B cell (primary cell): ENCODE results near the gene CCDC190. TPM values are rescaled to one million over a fixed set of nuclear protein-coding genes. Genes with fewer than 3 reads are reported as not detected.
"Not testable (repeated sequence)": the region's sequence is repeated elsewhere in the genome, so short reads cannot be mapped to it uniquely, and the experiment has no call there.

Source experiments
- ATAC-seq: fragments of 200-7000 bp; cut with Tn5 transposase; one replicate; pipeline ENCODE4 v1.10.0; 2021; ENCODE audit warnings: low read depth, mild to moderate bottlenecking, moderate number of reproducible peaks, moderate library complexity
- CTCF ChIA-PET: fragments of 350-600 bp; sonication (Branson Sonifier 250); formaldehyde crosslinking; loops from one replicate; lab custom pipeline; 2021; ENCODE audit warnings: antibody characterized with exemption, inconsistent platforms; lab: Charles Lee
- POLR2A ChIA-PET: fragments of 350-600 bp; sonication (Branson Sonifier 250); formaldehyde crosslinking; loops from one replicate; lab custom pipeline; 2021; ENCODE audit warnings: antibody characterized with exemption; lab: Charles Lee
- DNase-seq: peaks from one replicate; pipeline ENCODE4 v3.0.0; 2013
- H2AFZ ChIP-seq: 2 replicates; pipeline ENCODE4 v1.6.1; 2012; ENCODE audit warnings: mild to moderate bottlenecking, low read depth, low read length; ENCODE audit not compliant: insufficient read depth, poor library complexity, severe bottlenecking
- H3K27ac ChIP-seq, 2 donors: 1 replicate in 1 of 2; 2 replicates in 1 of 2; pipeline ENCODE4 v1.5.1; 2012 to 2013; ENCODE audit warnings: low read length in 2 of 2, mild to moderate bottlenecking in 2 of 2, moderate library complexity in 1 of 2
- H3K27me3 ChIP-seq, 4 experiments: fragments of 200-600 bp in 1 of 4; sonication (generic) in 1 of 4; replicated peaks in 1 of 4; 1 replicate in 2 of 4; 2 replicates in 2 of 4; pipeline versions ENCODE4 v1.6.1 to v1.7.0; 2013 to 2016; ENCODE audit warnings: low read length in 3 of 4, mild to moderate bottlenecking in 2 of 4, mixed read lengths in 1 of 4, moderate library complexity in 1 of 4; ENCODE audit not compliant: insufficient read depth in 4 of 4, control insufficient read depth in 3 of 4; ENCODE audit errors: control extremely low read depth in 1 of 4
- H3K36me3 ChIP-seq, 2 experiments: replicated peaks in 1 of 2; 1 replicate in 1 of 2; 2 replicates in 1 of 2; pipeline versions ENCODE4 v1.6.1 to v1.7.1; 2013; ENCODE audit warnings: low read length in 1 of 2; ENCODE audit not compliant: insufficient read depth in 2 of 2, control insufficient read depth in 1 of 2; ENCODE audit errors: control extremely low read depth in 1 of 2, extremely low read depth in 1 of 2
- H3K4me1 ChIP-seq, 2 donors: fragments of 200-600 bp in 1 of 2; sonication (generic) in 1 of 2; 1 replicate in 1 of 2; 2 replicates in 1 of 2; pipeline versions ENCODE4 v1.5.1 to v1.6.1; 2013 to 2017; ENCODE audit warnings: low read length in 2 of 2; ENCODE audit not compliant: control insufficient read depth in 2 of 2, insufficient read depth in 2 of 2
- H3K4me2 ChIP-seq: replicated peaks from 2 replicates; pipeline ENCODE3; 2012; ENCODE audit warnings: mild to moderate bottlenecking, low read depth, low read length; ENCODE audit not compliant: poor library complexity, severe bottlenecking
- H3K4me3 ChIP-seq, 5 experiments: fragments of 200-600 bp in 1 of 5; sonication (generic) in 1 of 5; 1 replicate in 3 of 5; 2 replicates in 2 of 5; pipeline versions ENCODE4 v1.5.1 to v1.7.0; 2011 to 2016; ENCODE audit warnings: low read length in 4 of 5, mild to moderate bottlenecking in 4 of 5, low read depth in 2 of 5, control low read depth in 1 of 5, moderate library complexity in 1 of 5; ENCODE audit not compliant: insufficient read depth in 1 of 5; ENCODE audit errors: control extremely low read depth in 1 of 5, extremely low read depth in 1 of 5
- H3K79me2 ChIP-seq: fragments of 200-600 bp; sonication (generic); one replicate; pipeline ENCODE4 v1.6.0; 2016; ENCODE audit warnings: low read length; ENCODE audit not compliant: control insufficient read depth, insufficient read depth
- H3K9ac ChIP-seq: fragments of 200-600 bp; sonication (generic); 2 replicates; pipeline ENCODE4 v1.6.1; 2017; ENCODE audit warnings: mild to moderate bottlenecking, low read length, moderate library complexity
- H3K9me3 ChIP-seq, 3 donors: one replicate each; pipeline versions ENCODE4 v1.6.1 to v1.7.1; 2013; ENCODE audit warnings: low read length in 2 of 3; ENCODE audit not compliant: control insufficient read depth in 2 of 3, insufficient read depth in 1 of 3; ENCODE audit errors: control extremely low read depth in 1 of 3
- H4K20me1 ChIP-seq: 2 replicates; pipeline ENCODE4 v1.6.0; 2012; ENCODE audit warnings: mild to moderate bottlenecking, low read length; ENCODE audit not compliant: insufficient read depth, control insufficient read depth, poor library complexity, severe bottlenecking
- H3K27ac Mint-ChIP-seq: one replicate; pipeline ENCODE4 v1.8.0; 2021; ENCODE audit warnings: mixed read lengths
- H3K27me3 Mint-ChIP-seq: one replicate; pipeline ENCODE4 v1.8.0; 2021; ENCODE audit warnings: mixed read lengths
- H3K4me1 Mint-ChIP-seq: one replicate; pipeline ENCODE4 v1.8.0; 2021; ENCODE audit warnings: mixed read lengths
- H3K4me3 Mint-ChIP-seq: one replicate; pipeline ENCODE4 v1.8.0; 2021; ENCODE audit warnings: mixed read lengths
- H3K9me3 Mint-ChIP-seq: one replicate; pipeline ENCODE4 v1.8.0; 2022; ENCODE audit warnings: mixed read lengths; ENCODE audit not compliant: insufficient read depth
- CTCF ChIP-seq: fragments of 200-600 bp; IDR thresholded peaks from one replicate; pipeline ENCODE4 v1.8.0; 2022; ENCODE audit warnings: antibody characterized with exemption, mild to moderate bottlenecking
- EZH2 ChIP-seq: IDR thresholded peaks from 2 replicates; pipeline ENCODE4 v1.6.1; 2012; ENCODE audit warnings: borderline replicate concordance, low read depth, mild to moderate bottlenecking, moderate library complexity, low read length; ENCODE audit not compliant: insufficient read depth, poor library complexity, severe bottlenecking
- WGBS: methylation state at CpG from one replicate; pipeline ENCODE4 v1.1.5; 2013; ENCODE audit warnings: missing lambda C conversion rate; ENCODE audit not compliant: insufficient coverage; 5-methylcytosine and 5-hydroxymethylcytosine counted together
- intact Hi-C: fragments of 100-400 bp; cut with micrococcal nuclease; formaldehyde crosslinking; loops from one replicate; pipeline ENCODE4 v1.10.0; 2022
- polyA plus RNA-seq: library from polyadenylated mRNA; depleted of rRNA; stranded (reverse); fragments of >200 nt; gene quantifications from 2 replicates; pipeline ENCODE4 v1.2.3, GENCODE V29; 2012
- total RNA-seq, 2 donors: library from RNA; stranded (reverse); fragments of 120-200 nt in 1 of 2; gene quantifications; 1 replicate in 1 of 2; 2 replicates in 1 of 2; pipeline versions ENCODE4 v1.2.3 to v1.2.4, GENCODE V29; 2013 to 2022

Gene CCDC190
- total and polyA plus RNA-seq, 2 donors (not counting 1 experiment from before 2014, with no cell fraction given) = not detected

- Mint-ChIP-seq H3K27ac (no peak overlapping the region), H3K4me1 (no peaks in the 10 kb centered on the region), H3K27me3 (peaks cover 25% of the 10 kb centered on the region), H3K9me3 (peaks cover 9% of the 10 kb centered on the region), H3K4me3 (no peak overlapping the region)
- Histone ChIP-seq H3K4me2 (no peak overlapping the region), H3K79me2 (no peaks in the 10 kb centered on the region), H3K9me3 (peaks cover 0 to 3% (median 0%) of the 10 kb centered on the region in 3 donors), H2AFZ (no peak overlapping the region), H3K27ac (no peak overlapping the region), H3K4me1 (no peaks in the 10 kb centered on the region), H3K36me3 (no peaks in the 10 kb centered on the region), H3K4me3 (no peak overlapping the region), H3K9ac (no peak overlapping the region), H3K27me3 (peaks cover 0 to 4% (median 2%) of the 10 kb centered on the region in 4 experiments), H4K20me1 (no peaks in the 10 kb centered on the region)
- POLR2A ChIA-PET = no interaction called here
- DNase-seq (no peak), ATAC-seq (no peak)
- WGBS = 73% methylated on average over 2 of the region's 8 CpGs
- CTCF ChIA-PET = no interaction called here
- intact Hi-C loops = no loop called here
- TF ChIP-seq EZH2 = no peak
- TF ChIP-seq CTCF = no peak
Measured at GRCh38 chr1:162873671-162874666, 13.0 kb upstream of the CCDC190 start.

GRCh38 chr1:162872981-162873380 is 12.0 kb upstream of the CCDC190 start:
- no peaks in the 10 kb centered on the region for H3K79me2 ChIP-seq
- Mint-ChIP-seq H3K4me1 (no peaks in the 10 kb centered on the region), H3K27ac (no peak overlapping the region), H3K4me3 (no peak overlapping the region), H3K27me3 (peaks cover 18% of the 10 kb centered on the region), H3K9me3 (peaks cover 9% of the 10 kb centered on the region)
- peaks cover 0 to 4% (median 2%) of the 10 kb centered on the region in 4 experiments for H3K27me3 ChIP-seq
- ChIA-PET CTCF (no interaction called here), POLR2A (no interaction called here)
- no peak overlapping the region for H3K9ac ChIP-seq
- H3K9me3 ChIP-seq = peaks cover 0 to 9% (median 0%) of the 10 kb centered on the region in 3 donors
- no peak overlapping the region for H2AFZ ChIP-seq
- ATAC-seq = no peak
- no peak for DNase-seq
- H3K27ac ChIP-seq = no peak overlapping the region
- no peak overlapping the region for H3K4me2 ChIP-seq
- H3K4me1 ChIP-seq = no peaks in the 10 kb centered on the region
- WGBS = 65% methylated on average over 2 of the region's 3 CpGs
- no peaks in the 10 kb centered on the region for H4K20me1 ChIP-seq
- intact Hi-C loops = no loop called here
- no peak for TF ChIP-seq CTCF
- no peak overlapping the region for H3K4me3 ChIP-seq
- no peaks in the 10 kb centered on the region for H3K36me3 ChIP-seq

GRCh38 chr1:162871417-162871816 is 10.4 kb upstream of the CCDC190 start:
- H3K27me3 Mint-ChIP-seq, H3K4me3 Mint-ChIP-seq, H3K4me1 Mint-ChIP-seq, H3K27ac Mint-ChIP-seq, H3K79me2 ChIP-seq, DNase-seq, H3K4me3 ChIP-seq, H3K4me1 ChIP-seq, H3K36me3 ChIP-seq, H4K20me1 ChIP-seq, H3K4me2 ChIP-seq, POLR2A ChIA-PET, intact Hi-C loops, ATAC-seq, H3K27me3 ChIP-seq, H3K9me3 ChIP-seq, H3K27ac ChIP-seq, H3K9me3 Mint-ChIP-seq, H3K9ac ChIP-seq, H2AFZ ChIP-seq: not testable (repeated sequence)
- WGBS = no CpG with 5 or more reads among the region's 1 CpG
- CTCF ChIA-PET = interaction anchor here (1.1 kb wide), 1 partner anchor 11 kb away, joined by 4 read pairs; the partner anchor contains the start of gene CCDC190
